Muscle layer of duodenum (tissue), 2 donors: ENCODE results near the gene TRAPPC2.

Experiments used
- H3K27ac ChIP-seq: one replicate; pipeline ENCODE4 v1.7.0; 2013; ENCODE audit warnings: mild to moderate bottlenecking, low read length
- H3K27me3 ChIP-seq: one replicate; pipeline ENCODE4 v1.7.0; 2013; ENCODE audit warnings: low read depth, mild to moderate bottlenecking, control low read depth, low read length
- H3K36me3 ChIP-seq, 2 donors: one replicate each; pipeline ENCODE4 v1.7.0; 2013; ENCODE audit warnings: low read length in 2 of 2, control low read depth in 1 of 2, mild to moderate bottlenecking in 1 of 2; ENCODE audit not compliant: insufficient read depth in 2 of 2, control insufficient read depth in 1 of 2
- H3K4me1 ChIP-seq, 2 donors: one replicate each; pipeline ENCODE4 v1.7.0; 2013; ENCODE audit warnings: low read length in 2 of 2, mild to moderate bottlenecking in 2 of 2, control low read depth in 1 of 2, moderate library complexity in 1 of 2; ENCODE audit not compliant: insufficient read depth in 2 of 2, control insufficient read depth in 1 of 2
- H3K4me3 ChIP-seq, 2 donors: one replicate each; pipeline ENCODE4 v1.7.0; 2013; ENCODE audit warnings: low read length in 2 of 2, low read depth in 1 of 2, mild to moderate bottlenecking in 1 of 2
- H3K9me3 ChIP-seq, 2 donors: one replicate each; pipeline ENCODE4 v1.7.0; 2013; ENCODE audit warnings: low read length in 2 of 2, control low read depth in 1 of 2, mild to moderate bottlenecking in 1 of 2; ENCODE audit not compliant: control insufficient read depth in 1 of 2
- donor health status: healthy.

Gene TRAPPC2

DNA sequence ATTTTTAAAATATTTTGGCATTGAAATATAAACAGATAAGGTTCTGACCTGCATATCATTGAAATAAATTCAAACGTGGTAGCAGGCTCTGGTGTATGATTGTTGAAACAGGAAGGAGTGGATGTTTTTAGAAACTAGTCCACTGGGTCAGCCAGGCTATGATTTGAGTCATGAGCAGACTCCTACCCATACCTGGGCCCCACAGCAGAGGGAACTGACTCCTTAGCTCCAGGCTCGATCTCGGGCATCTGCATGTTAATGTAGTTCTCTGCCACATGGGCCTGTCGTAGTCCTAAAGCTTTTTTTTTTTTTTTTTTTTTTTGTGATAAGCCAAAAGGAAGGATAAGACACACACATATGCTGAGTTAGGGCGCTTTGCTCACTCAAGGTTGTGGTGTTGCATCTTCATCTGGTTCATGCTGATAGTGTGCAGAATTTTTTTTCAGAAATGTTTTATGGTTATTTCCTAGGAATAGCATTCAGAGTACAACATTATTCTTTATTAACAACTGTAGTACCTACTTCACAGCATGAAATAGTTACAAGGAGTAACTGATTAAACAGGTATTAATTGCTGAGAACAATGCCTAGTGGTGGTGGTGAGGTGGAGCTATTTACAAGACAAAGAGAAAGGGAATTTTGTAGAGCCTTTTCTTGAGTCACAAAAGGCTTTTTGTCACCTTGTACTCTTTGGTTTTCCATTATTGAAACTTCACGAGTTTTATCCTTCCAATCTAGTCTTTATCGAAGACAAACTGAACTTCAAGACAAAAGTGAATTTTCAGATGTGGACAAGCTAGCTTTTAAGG lies 27.4 kb upstream of the TRAPPC2 start:
- Histone ChIP-seq H3K4me1 (peaks cover 3 to 15% of the 10 kb centered on the region in 2 donors), H3K36me3 (peaks cover 4 to 37% of the 10 kb centered on the region in 2 donors), H3K9me3 (no peaks in the 10 kb centered on the region), H3K27ac (no peak overlapping the region), H3K27me3 (no peaks in the 10 kb centered on the region), H3K4me3 (no peak overlapping the region)

DNA sequence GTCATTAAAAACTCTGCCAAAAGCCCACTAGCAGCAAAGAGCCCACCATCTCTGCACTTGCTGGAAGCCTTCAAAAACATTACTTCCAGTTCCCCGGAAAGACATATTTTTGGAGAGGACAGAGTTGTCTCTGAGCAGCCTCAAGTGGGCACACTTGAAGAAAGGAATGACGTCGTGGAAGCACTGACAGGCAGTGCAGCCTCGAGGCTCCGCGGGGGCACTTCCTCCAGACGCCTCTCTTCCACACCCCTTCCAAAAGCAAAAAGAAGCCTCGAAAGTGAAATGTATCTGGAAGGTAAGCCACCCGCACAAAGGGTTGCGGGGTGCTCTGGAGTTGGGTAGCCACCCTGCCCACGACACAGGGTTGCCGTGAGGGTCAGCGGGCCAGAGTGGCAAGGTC lies 26.0 kb upstream of the TRAPPC2 start:
- Histone ChIP-seq H3K4me3 (no peak overlapping the region), H3K4me1 (peaks cover 3 to 13% of the 10 kb centered on the region in 2 donors), H3K9me3 (no peaks in the 10 kb centered on the region), H3K27ac (no peak overlapping the region), H3K27me3 (no peaks in the 10 kb centered on the region), H3K36me3 (peaks cover 6 to 29% of the 10 kb centered on the region in 2 donors)

DNA sequence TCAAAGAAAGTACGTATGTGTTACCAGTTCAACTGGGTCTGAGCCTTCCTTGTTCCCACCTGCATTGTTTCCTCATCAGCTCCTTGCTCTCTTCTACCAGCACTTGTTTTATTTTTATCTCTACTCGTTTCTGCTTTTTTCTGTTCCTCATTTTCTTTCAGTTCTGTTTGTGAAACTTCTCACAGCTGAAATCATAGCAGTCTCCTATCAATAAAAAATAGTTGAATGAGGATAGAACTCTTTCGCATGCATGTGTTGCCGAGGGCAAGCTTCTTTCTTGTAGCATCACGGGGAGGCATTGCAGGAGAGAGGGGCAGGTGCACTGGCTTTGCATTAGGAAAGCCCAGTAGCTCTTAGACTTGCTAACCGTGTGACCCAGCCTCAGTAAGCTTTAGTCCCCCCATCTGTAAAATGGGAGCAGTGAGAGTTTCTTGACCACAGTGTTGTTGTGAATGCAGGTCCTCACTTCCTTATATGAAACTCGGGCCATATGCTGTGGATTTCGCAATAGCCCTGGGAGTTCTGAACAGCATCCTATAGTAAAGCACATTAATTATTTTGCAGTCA lies 24.8 kb upstream of the TRAPPC2 start:
- Histone ChIP-seq H3K4me1 (peaks cover 0 to 6% of the 10 kb centered on the region in 2 donors), H3K36me3 (peaks cover 6 to 32% of the 10 kb centered on the region in 2 donors), H3K27ac (no peak overlapping the region), H3K4me3 (no peak overlapping the region), H3K27me3 (no peaks in the 10 kb centered on the region), H3K9me3 (no peaks in the 10 kb centered on the region)

DNA sequence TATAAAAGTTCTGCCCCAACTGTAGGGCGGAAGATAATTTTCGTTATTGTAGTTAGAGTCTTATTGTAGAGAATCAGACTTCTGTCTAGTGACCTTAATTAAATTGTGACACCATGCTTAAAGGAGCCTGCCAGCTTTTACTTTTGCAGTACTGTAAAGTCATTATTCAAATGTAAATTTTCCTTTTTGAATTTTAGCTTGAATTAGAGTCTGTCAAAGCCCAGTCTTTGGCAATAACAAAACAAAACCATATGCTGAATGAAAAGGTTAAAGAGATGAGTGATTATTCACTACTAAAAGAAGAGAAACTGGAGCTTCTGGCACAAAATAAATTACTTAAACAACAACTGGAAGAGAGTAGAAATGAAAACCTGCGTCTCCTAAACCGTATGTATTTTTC lies 22.0 kb upstream of the TRAPPC2 start:
- H3K36me3 ChIP-seq: peaks cover 6 to 27% of the 10 kb centered on the region in 2 donors
- no peaks in the 10 kb centered on the region for H3K9me3 ChIP-seq
- H3K27me3 ChIP-seq: no peaks in the 10 kb centered on the region

DNA sequence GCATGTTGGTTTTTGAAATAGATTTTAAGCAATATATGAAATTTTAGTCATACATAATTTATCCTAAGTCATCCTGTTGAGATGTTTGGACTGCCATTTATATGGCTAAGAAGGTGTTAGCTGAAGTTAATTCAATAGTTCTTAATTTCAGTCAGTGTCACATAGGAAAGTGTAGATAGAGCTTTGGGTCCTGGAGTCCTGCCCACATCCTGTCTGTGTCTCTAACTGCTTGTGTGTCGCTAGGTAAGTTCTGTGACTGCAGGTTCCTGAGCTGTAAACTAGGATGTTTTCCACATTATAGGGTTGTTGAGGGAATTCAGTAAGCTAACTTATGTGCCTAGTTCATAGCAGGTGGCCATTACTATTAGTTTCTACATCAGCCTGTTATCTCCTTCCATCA lies 20.8 kb upstream of the TRAPPC2 start:
- no peaks in the 10 kb centered on the region for H3K9me3 ChIP-seq
- no peak overlapping the region for H3K4me3 ChIP-seq
- H3K27me3 ChIP-seq: no peaks in the 10 kb centered on the region
- peaks cover 0 to 3% of the 10 kb centered on the region in 2 donors for H3K4me1 ChIP-seq
- peaks cover 6 to 21% of the 10 kb centered on the region in 2 donors for H3K36me3 ChIP-seq
- no peak overlapping the region for H3K27ac ChIP-seq

More for the DNA sequence above, 22.0 kb upstream of the TRAPPC2 start:
- Histone ChIP-seq H3K4me3 (no peak overlapping the region), H3K4me1 (peaks cover 0 to 6% of the 10 kb centered on the region in 2 donors), H3K27ac (no peak overlapping the region)

DNA sequence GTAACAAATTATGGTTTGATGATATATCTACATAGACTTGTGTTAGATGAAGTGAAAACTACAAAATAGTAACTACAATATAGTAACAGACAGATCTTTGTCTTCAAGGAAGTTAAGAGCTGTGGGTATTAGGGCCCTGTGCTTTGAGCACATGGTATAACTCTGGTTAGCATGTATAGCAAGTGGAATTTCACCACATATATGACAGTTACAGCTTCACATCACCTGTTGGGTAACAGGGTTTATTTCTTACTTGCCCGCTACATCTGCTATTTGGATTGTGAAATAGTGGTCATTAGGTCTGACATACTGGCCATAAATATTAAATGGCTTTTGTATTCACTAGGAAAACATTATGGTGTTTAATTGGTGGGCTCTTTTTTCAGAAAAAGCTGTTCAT lies 20.3 kb upstream of the TRAPPC2 start:
- Histone ChIP-seq H3K4me3 (no peak overlapping the region), H3K36me3 (peaks cover 6 to 21% of the 10 kb centered on the region in 2 donors), H3K9me3 (no peaks in the 10 kb centered on the region), H3K4me1 (no peaks in the 10 kb centered on the region), H3K27me3 (no peaks in the 10 kb centered on the region), H3K27ac (no peak overlapping the region)

DNA sequence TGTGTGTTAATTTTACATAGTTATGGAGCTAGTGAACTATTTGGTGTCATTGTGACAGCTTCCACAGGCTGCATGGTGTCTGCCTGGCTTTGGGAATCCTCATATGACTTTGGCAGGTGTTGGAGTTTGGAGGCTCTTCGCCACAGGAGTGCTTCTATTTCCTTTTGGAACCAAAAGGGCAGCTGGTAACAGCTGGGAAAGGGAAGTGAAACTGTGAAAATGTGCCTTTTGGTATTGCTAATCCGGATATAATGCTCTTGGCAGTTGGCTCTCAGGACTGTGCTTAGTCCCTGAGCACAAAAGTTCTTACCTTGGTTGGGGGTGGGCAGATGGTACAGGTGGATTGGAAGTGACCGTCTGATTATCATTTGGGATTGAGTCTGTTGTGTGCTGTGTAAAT lies 18.2 kb upstream of the TRAPPC2 start:
- H3K4me3 ChIP-seq: no peak overlapping the region
- no peak overlapping the region for H3K27ac ChIP-seq
- H3K36me3 ChIP-seq: peaks cover 6 to 13% of the 10 kb centered on the region in 2 donors

DNA sequence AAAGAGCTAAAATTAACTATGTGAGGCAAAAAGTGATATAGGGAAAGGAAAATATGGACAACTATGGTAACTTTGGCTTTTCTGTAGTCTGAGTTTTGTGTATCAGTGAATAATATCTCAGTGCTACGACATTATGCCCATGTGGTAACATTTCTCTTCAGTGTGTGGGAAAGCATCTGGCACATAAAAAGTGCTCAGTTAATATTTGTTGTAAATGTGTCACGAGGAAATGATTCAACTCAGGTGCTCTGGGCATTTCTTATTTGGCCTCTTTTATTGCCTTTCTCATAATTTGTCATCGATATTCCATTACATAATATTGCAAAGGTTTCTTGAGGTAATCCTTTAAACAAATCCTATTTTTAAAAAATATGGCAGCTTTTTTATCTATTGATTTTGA lies 17.7 kb upstream of the TRAPPC2 start:
- H3K9me3 ChIP-seq: no peaks in the 10 kb centered on the region
- H3K27ac ChIP-seq: no peak overlapping the region
- H3K4me1 ChIP-seq: no peaks in the 10 kb centered on the region
- H3K27me3 ChIP-seq: no peaks in the 10 kb centered on the region
- H3K4me3 ChIP-seq: no peak overlapping the region
- H3K36me3 ChIP-seq: peaks cover 5 to 10% of the 10 kb centered on the region in 2 donors

More for the DNA sequence above, 18.2 kb upstream of the TRAPPC2 start:
- no peaks in the 10 kb centered on the region for H3K4me1 ChIP-seq
- no peaks in the 10 kb centered on the region for H3K27me3 ChIP-seq
- no peaks in the 10 kb centered on the region for H3K9me3 ChIP-seq

DNA sequence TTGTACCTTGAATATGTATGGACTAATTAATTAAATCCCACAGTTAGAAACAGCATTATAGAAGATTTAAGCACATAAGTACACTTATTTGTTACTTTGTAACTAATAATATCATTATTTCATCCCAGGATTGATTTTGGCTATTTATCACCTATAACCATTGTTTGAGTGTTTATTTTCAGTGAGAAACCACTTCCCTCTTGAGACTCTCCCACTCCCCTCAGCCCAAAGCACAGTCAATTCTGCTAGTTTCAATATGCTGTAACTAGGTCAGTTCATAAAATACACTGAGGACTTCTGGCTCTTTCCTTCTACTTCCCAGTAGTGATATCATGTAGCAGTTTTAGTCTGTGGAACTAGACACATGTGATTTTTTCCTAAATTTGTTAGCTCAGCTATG lies 16.4 kb upstream of the TRAPPC2 start:
- H3K27ac ChIP-seq: no peak overlapping the region
- no peaks in the 10 kb centered on the region for H3K27me3 ChIP-seq
- peaks cover 0 to 9% of the 10 kb centered on the region in 2 donors for H3K36me3 ChIP-seq

DNA sequence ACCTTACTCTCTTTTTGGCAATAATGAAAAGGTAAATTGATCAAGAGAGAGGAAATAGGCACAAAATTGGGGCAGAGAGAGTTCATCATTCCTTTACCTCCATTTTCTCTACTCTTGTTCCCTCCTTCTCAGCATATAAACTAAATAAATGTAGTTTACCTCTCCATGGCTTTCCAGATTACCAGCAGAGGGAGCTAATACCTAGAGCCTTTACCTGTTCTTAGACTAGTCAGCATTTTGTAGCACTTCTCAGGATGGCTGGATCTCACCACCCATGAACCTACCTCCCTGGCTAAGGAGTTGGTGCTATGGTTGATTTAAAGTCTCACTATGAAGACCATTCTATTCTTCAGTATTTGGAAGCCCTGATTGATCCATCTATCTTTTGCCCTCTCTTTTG lies 15.8 kb upstream of the TRAPPC2 start:
- Histone ChIP-seq H3K4me1 (no peaks in the 10 kb centered on the region), H3K4me3 (no peak overlapping the region), H3K27me3 (no peaks in the 10 kb centered on the region), H3K36me3 (peaks cover 0 to 9% of the 10 kb centered on the region in 2 donors), H3K27ac (no peak overlapping the region), H3K9me3 (no peaks in the 10 kb centered on the region)

More for the DNA sequence above, 16.4 kb upstream of the TRAPPC2 start:
- Histone ChIP-seq H3K4me3 (no peak overlapping the region), H3K4me1 (no peaks in the 10 kb centered on the region), H3K9me3 (no peaks in the 10 kb centered on the region)

DNA sequence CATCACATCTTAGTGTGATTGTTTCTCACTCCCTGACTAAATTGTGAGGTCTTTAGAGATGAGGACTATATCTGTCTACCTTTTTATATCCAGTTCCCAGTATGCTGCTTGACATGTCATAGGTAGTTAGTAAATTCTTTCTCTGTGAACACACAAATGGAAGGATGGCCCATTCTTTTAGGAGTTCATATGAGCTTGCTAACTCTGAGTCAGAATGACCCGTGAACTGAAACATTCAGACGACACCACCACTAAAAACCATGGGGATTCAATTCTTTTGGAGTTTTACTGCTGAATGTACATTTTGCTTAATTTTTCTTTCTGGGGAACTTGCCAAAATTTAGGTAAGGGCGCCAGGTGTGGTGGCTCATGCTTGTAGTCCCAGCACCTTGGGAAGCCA lies 14.1 kb upstream of the TRAPPC2 start:
- no peaks in the 10 kb centered on the region for H3K9me3 ChIP-seq
- no peaks in the 10 kb centered on the region for H3K4me1 ChIP-seq
- H3K27me3 ChIP-seq: no peaks in the 10 kb centered on the region
- H3K4me3 ChIP-seq: no peak overlapping the region
- peaks cover 0 to 12% of the 10 kb centered on the region in 2 donors for H3K36me3 ChIP-seq
- H3K27ac ChIP-seq: no peak overlapping the region
